GM12874 (cell line): ENCODE measurements around the gene NLRP12.

Experiments
- TF ChIP-seq, protein P1 (sequence below): IDR thresholded peaks from 2 replicates; pipeline ENCODE4 v1.5.1; 2011; ENCODE audit warnings: low read depth, mild to moderate bottlenecking, control low read depth, low read length, moderate library complexity; ENCODE audit not compliant: insufficient read depth

Gene NLRP12

GRCh38 chr19:53866865-53867224 is 42.7 kb upstream of the NLRP12 start:
- TF ChIP-seq, protein P1, sequence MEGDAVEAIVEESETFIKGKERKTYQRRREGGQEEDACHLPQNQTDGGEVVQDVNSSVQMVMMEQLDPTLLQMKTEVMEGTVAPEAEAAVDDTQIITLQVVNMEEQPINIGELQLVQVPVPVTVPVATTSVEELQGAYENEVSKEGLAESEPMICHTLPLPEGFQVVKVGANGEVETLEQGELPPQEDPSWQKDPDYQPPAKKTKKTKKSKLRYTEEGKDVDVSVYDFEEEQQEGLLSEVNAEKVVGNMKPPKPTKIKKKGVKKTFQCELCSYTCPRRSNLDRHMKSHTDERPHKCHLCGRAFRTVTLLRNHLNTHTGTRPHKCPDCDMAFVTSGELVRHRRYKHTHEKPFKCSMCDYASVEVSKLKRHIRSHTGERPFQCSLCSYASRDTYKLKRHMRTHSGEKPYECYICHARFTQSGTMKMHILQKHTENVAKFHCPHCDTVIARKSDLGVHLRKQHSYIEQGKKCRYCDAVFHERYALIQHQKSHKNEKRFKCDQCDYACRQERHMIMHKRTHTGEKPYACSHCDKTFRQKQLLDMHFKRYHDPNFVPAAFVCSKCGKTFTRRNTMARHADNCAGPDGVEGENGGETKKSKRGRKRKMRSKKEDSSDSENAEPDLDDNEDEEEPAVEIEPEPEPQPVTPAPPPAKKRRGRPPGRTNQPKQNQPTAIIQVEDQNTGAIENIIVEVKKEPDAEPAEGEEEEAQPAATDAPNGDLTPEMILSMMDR: no peak

DNA sequence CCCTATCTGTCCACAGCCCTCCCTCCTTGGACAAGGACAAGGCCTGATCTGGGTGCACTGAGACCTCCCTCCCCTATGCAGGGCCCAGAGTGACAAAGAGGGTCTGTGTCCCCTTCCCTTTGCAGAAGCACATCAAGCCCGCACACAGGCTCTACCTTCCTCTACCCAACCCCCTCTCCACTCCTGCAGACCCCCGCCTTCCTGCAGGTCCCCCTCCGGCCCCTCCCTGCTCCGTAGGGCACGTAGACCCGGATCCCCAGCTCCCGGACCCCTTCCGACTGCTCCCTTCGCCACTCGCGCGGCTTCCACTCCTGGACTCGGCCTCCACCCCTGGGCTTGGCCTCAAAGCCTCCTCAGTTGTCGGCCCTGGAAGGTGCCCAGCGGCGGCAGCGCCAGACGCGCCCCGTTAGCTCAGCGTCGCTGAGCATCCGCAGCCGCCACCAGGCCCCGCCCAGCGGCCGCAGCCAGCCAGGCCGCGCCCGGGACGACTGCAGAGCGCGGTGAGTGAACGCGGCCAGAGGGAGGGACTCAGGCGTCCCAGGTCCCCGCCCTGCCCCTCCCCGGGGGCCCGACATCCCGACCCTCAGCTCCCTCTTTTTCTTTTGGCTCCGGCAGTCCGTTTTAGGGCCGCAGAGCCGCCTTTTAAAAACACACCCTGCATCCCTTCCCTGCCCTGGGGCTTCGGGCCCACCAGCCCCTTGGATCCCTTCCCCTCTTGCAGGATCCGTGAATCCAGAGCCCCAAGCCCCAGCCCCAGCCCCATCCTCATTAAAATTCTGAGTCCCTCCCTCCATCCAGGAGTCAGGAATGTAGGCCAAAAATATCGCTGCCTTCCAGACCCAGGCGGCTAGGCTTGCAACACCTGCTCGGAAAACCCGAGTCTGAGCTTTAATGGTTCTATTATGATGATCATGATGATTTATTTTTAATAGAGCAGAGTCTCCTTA is 42.1 kb upstream of the NLRP12 start:
- TF ChIP-seq, protein P1: no peak

DNA sequence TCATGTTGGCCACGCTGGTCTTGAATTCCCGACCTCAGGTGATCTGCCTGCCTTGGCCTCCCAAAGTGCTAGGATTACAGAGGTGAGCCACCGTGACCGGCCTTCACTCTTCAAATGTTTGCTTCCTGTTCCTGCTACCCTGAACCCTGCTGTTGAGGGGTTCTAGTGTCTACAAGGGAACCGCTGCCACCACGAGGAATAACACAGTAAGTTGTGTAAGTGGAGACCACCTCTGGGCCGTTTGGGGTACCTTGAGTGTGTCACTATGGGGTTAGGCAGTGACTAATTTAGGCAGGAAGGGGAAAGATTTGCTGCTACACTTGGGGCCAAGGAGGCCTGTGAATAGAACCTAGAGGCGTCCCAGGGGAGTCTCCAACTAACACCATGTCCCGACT is 41.4 kb upstream of the NLRP12 start:
- TF ChIP-seq, protein P1: no peak

GRCh38 chr19:53864308-53864836 is 40.3 kb upstream of the NLRP12 start:
- TF ChIP-seq, protein P1: no peak

GRCh38 chr19:53853707-53854106 is 29.6 kb upstream of the NLRP12 start:
- TF ChIP-seq, protein P1: no peak

GRCh38 chr19:53849237-53849676 is 25.1 kb upstream of the NLRP12 start:
- TF ChIP-seq, protein P1: no peak

DNA sequence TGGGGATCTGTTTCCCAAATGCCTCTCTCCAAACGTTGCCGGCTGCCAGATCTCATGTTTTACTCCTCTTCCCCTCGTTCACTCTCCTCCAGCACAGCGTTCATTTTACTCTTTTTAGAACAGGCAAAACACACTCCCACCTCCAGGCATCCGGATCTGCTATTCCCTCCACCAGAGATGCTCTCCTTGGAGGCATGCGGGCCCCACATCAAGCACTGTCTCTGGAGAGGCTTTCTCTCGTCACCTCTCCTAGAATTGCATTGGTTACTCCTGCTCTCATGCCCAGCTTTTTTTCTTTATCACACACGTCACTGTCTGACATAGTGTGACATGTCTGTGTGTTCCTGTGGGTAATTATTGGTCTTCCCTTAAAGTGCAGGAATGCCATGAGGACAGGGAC is 23.4 kb upstream of the NLRP12 start:
- TF ChIP-seq, protein P1: no peak
